Measurements from ENCODE around the gene BMPR1B.
"Not testable (repeated sequence)": the region's sequence is repeated elsewhere in the genome, so short reads cannot be mapped to it uniquely, and the experiment has no call there.

The BMPR1B gene

GRCh38 chr4:94841166-94841863 lies 83.6 kb downstream of the BMPR1B start:
- DNase-seq: not testable (repeated sequence)

- no peak for DNase-seq
Observed at GRCh38 chr4:94841864-94842221, 84.1 kb downstream of the BMPR1B start.

- no peak for DNase-seq
Observed at GRCh38 chr4:94843216-94843615, 85.5 kb downstream of the BMPR1B start.

GRCh38 chr4:94848326-94848725 lies 90.6 kb downstream of the BMPR1B start:
- DNase-seq: no peak

GRCh38 chr4:94849901-94850300 lies 92.1 kb downstream of the BMPR1B start:
- no peak for DNase-seq

GRCh38 chr4:94852616-94853015 lies 94.9 kb downstream of the BMPR1B start:
- no peak for DNase-seq

GRCh38 chr4:94856030-94856429 lies 98.3 kb downstream of the BMPR1B start:
- DNase-seq: no peak

- DNase-seq: no peak
Observed at GRCh38 chr4:94870146-94870545, 112.4 kb downstream of the BMPR1B start.

- DNase-seq: no peak
Observed at GRCh38 chr4:94871644-94872305, 114.0 kb downstream of the BMPR1B start.

- no peak for DNase-seq
Observed at GRCh38 chr4:94877973-94878372, 120.2 kb downstream of the BMPR1B start.

- DNase-seq: no peak
Observed at GRCh38 chr4:94880956-94881355, 123.2 kb downstream of the BMPR1B start.

- no peak for DNase-seq
Observed at GRCh38 chr4:94882756-94883155, 125.0 kb downstream of the BMPR1B start.

- DNase-seq: no peak
Observed at GRCh38 chr4:94887027-94887426, 129.3 kb downstream of the BMPR1B start.

- no peak for DNase-seq
Observed at GRCh38 chr4:94889523-94889922, 131.8 kb downstream of the BMPR1B start.

- DNase-seq: no peak
Observed at GRCh38 chr4:94889946-94890345, 132.2 kb downstream of the BMPR1B start.

- DNase-seq: no peak
Observed at GRCh38 chr4:94890579-94890978, 132.8 kb downstream of the BMPR1B start.

- DNase-seq: no peak
Observed at GRCh38 chr4:94892051-94892450, 134.3 kb downstream of the BMPR1B start.

- no peak for DNase-seq
Observed at GRCh38 chr4:94895081-94895480, 137.3 kb downstream of the BMPR1B start.

- DNase-seq: no peak
Observed at GRCh38 chr4:94897023-94897422, 139.3 kb downstream of the BMPR1B start.

- DNase-seq: no peak
Observed at GRCh38 chr4:94905511-94905910, 147.8 kb downstream of the BMPR1B start.

- no peak for DNase-seq
Observed at GRCh38 chr4:94909645-94910044, 151.9 kb downstream of the BMPR1B start.

GRCh38 chr4:94911106-94911505 lies 153.4 kb downstream of the BMPR1B start:
- no peak for DNase-seq

GRCh38 chr4:94912606-94913005 lies 154.9 kb downstream of the BMPR1B start:
- DNase-seq: no peak

- no peak for DNase-seq
Observed at GRCh38 chr4:94913316-94913715, 155.6 kb downstream of the BMPR1B start.

GRCh38 chr4:94917146-94917545 lies 159.4 kb downstream of the BMPR1B start:
- no peak for DNase-seq
